Heart left ventricle (tissue), 16 donors: ENCODE measurements around the gene MATK. TPM values are rescaled to one million over a fixed set of nuclear protein-coding genes. Genes with fewer than 3 reads are reported as not detected.

Experiments
- ATAC-seq, 4 donors: fragments of 200-7000 bp; cut with Tn5 transposase; one replicate each; pipeline ENCODE4 v1.9.1; 2020 to 2022; ENCODE audit warnings: moderate library complexity in 4 of 4, mild to moderate bottlenecking in 3 of 4, moderate number of reproducible peaks in 1 of 4
- DNase-seq, 5 donors: peaks; one replicate each; pipeline ENCODE4 v3.0.0-alpha.2; 2020
- H3K27ac ChIP-seq, 12 donors: fragments of 200-600 bp; sonication (generic) in 4 of 12; one replicate each; pipeline versions ENCODE4 v1.5.0 to v1.8.0; 2016 to 2022; ENCODE audit warnings: mild to moderate bottlenecking in 2 of 12
- H3K27me3 ChIP-seq, 9 donors: fragments of 200-600 bp; sonication (generic) in 2 of 9; one replicate each; pipeline versions ENCODE4 v1.5.1 to v1.8.0; 2016 to 2022; ENCODE audit warnings: mild to moderate bottlenecking in 3 of 9
- H3K36me3 ChIP-seq, 9 donors: fragments of 200-600 bp; sonication (generic) in 2 of 9; one replicate each; pipeline versions ENCODE4 v1.5.0 to v1.8.0; 2018 to 2022; ENCODE audit warnings: mild to moderate bottlenecking in 2 of 9
- H3K4me1 ChIP-seq, 12 donors: fragments of 200-600 bp; sonication (generic) in 4 of 12; one replicate each; pipeline versions ENCODE4 v1.5.0 to v1.8.0; 2016 to 2022; ENCODE audit warnings: mild to moderate bottlenecking in 3 of 12
- H3K4me3 ChIP-seq, 12 donors: fragments of 200-600 bp; sonication (generic) in 4 of 12; one replicate each; pipeline versions ENCODE4 v1.5.0 to v1.8.0; 2017 to 2022; ENCODE audit warnings: mild to moderate bottlenecking in 9 of 12, moderate library complexity in 4 of 12
- H3K9me3 ChIP-seq, 12 donors: fragments of 200-600 bp; sonication (generic) in 4 of 12; one replicate each; pipeline versions ENCODE4 v1.5.0 to v1.8.0; 2016 to 2022; ENCODE audit warnings: mild to moderate bottlenecking in 1 of 12
- CTCF ChIP-seq, 12 donors: fragments of 200-600 bp; sonication (generic) in 4 of 12; IDR thresholded peaks; one replicate each; pipeline versions ENCODE4 v1.5.0 to v1.8.0; 2018 to 2022; ENCODE audit warnings: antibody characterized with exemption in 12 of 12, mild to moderate bottlenecking in 5 of 12
- POLR2A ChIP-seq, 2 donors: fragments of 450-650 bp; IDR thresholded peaks; one replicate each; pipeline ENCODE4 v1.6.1; 2017; ENCODE audit warnings: antibody characterized with exemption in 2 of 2, mild to moderate bottlenecking in 2 of 2, moderate library complexity in 2 of 2
- WGBS, 4 donors: extraction: QIAGEN DNeasy Blood & Tissue Kit in 2 of 4; methylation state at CpG; one replicate each; pipeline versions ENCODE4 v1.1.5 to v1.1.7; 2013 to 2018; 5-methylcytosine and 5-hydroxymethylcytosine counted together
- intact Hi-C, 10 donors: fragments of 100-400 bp; cut with DNase I; formaldehyde crosslinking; loops; one replicate each; pipeline versions ENCODE4 v1.11.1 to v1.14.2; 2022
- polyA plus RNA-seq, 2 donors: library from polyadenylated mRNA; stranded (reverse); fragments of 200-250 nt; gene quantifications; one replicate each; pipeline ENCODE4 v1.2.3, GENCODE V29; 2013
- total RNA-seq, 9 donors: library from RNA; depleted of rRNA in 2 of 9; stranded (reverse); fragments of >200 nt in 2 of 9; fragmentation: NEBNext Ultra II Directional in 3 of 9; extraction: Animal tissue kit (Norgen Biotek cat#: 25700) in 3 of 9; gene quantifications; one replicate each; pipeline versions ENCODE4 v1.1.0 to v1.2.4, GENCODE V29; 2016 to 2023
- donor health status: ischemic (EF 13 %, LVEDD 7.1; RV severe dilation, severe dysfunction).
- donor health status: healthy with polysubstance abuse.
- donor health status: DM: no; HTN: yes; CAD: no.
- donor health status: DM: no; HTN: no; CAD: no.
- donor health status: ischemic (EF 25% LVEDD 6.9; RV normal size, moderate dysfunction).
- donor health status: ischemic (EF 25% LVEDD 5.7; RV mildly dilated, moderate dysfunction).
- donor health status: healthy.
- donor health status: DM: yes; HTN: yes; CAD: no.
- donor health status: ischemic (EF 35%, LVEDD 5.7; RV mildly dilated, moderate dysfunction).
- donor health status: nonischemic (EF 11% LVEDD 7.7; RV severe dilation, severe dysfunction).
- donor health status: DM: yes; HTN: yes; CAD: no.
- donor health status: PGD.
- donor health status: ischemic (EF 29% LVEDD 5.4; RV normal size, mild dysfunction).
- donor health status: nonischemic (EF 23%, LVEDD 6.1; RV moderate dilation, normal function).

The MATK gene
- total and polyA plus RNA-seq, 11 donors: 0.20 to 8.9 (median 0.70) TPM

GRCh38 chr19:3827306-3827705 is 41.1 kb upstream of the MATK start:
- H3K9me3 ChIP-seq: no peaks in the 10 kb centered on the region
- no peaks in the 10 kb centered on the region for H3K36me3 ChIP-seq
- 84 to 97% (median 95%) methylated on average over 22 to 26 of the region's 26 CpGs for WGBS, 4 donors
- H3K27ac ChIP-seq: no peak overlapping the region
- H3K27me3 ChIP-seq: peaks cover 0 to 26% (median 7%) of the 10 kb centered on the region in 9 donors
- H3K4me1 ChIP-seq: peaks cover 0 to 2% (median 0%) of the 10 kb centered on the region in 12 donors
- H3K4me3 ChIP-seq: no peak overlapping the region
- intact Hi-C loops: loop anchor here in 3 of 10 donors (10.0 kb wide), 2 partner anchors 63 to 163 kb away; partner anchors contain the start of genes APBA3 (in 1 of the 3) and MRPL54 (in 1 of the 3)
- ATAC-seq: no peak
- TF ChIP-seq POLR2A (IDR thresholded peaks at IDR 0.05) (no peak), CTCF (IDR thresholded peaks at IDR 0.05) (no peak)
- DNase-seq: no peak

- no peak overlapping the region for H3K4me3 ChIP-seq
- H3K27me3 ChIP-seq: peaks cover 0 to 17% (median 2%) of the 10 kb centered on the region in 9 donors
- peaks cover 0 to 4% (median 0%) of the 10 kb centered on the region in 12 donors for H3K4me1 ChIP-seq
- H3K9me3 ChIP-seq: no peaks in the 10 kb centered on the region
- ATAC-seq (no peak), DNase-seq (no peak)
- no peaks in the 10 kb centered on the region for H3K36me3 ChIP-seq
- no peak for TF ChIP-seq CTCF (IDR thresholded peaks at IDR 0.05)
- TF ChIP-seq POLR2A (IDR thresholded peaks at IDR 0.05): no peak
- intact Hi-C loops: loop anchor here in 3 of 10 donors (10.0 kb wide), 2 partner anchors 61 to 161 kb away; partner anchors contain the start of genes APBA3 (in 1 of the 3) and MRPL54 (in 1 of the 3)
- 44 to 54% (median 52%) methylated on average over 12 of the region's 12 CpGs for WGBS, 4 donors
- no peak overlapping the region for H3K27ac ChIP-seq
Observed at GRCh38 chr19:3826163-3826562, 40.0 kb upstream of the MATK start.

- WGBS, 4 donors: 76 to 80% (median 78%) methylated on average over 22 to 32 of the region's 32 CpGs
- Histone ChIP-seq H3K4me3 (no peak overlapping the region), H3K4me1 (peaks cover 0 to 4% (median 0%) of the 10 kb centered on the region in 12 donors), H3K27me3 (peaks cover 0 to 10% (median 0%) of the 10 kb centered on the region in 9 donors), H3K36me3 (no peaks in the 10 kb centered on the region), H3K9me3 (no peaks in the 10 kb centered on the region), H3K27ac (no peak overlapping the region)
- ATAC-seq (peak in 1 of 4 donors; percentile 21), DNase-seq (no peak)
- TF ChIP-seq CTCF (IDR thresholded peaks at IDR 0.05): no peak
- TF ChIP-seq POLR2A (IDR thresholded peaks at IDR 0.05): no peak
- intact Hi-C loops: loop anchor here in 3 of 10 donors (10.0 kb wide), 2 partner anchors 61 to 161 kb away; partner anchors contain the start of genes APBA3 (in 1 of the 3) and MRPL54 (in 1 of the 3)
Observed at GRCh38 chr19:3825286-3825956, 39.2 kb upstream of the MATK start.

- Histone ChIP-seq H3K4me3 (no peak overlapping the region), H3K36me3 (no peaks in the 10 kb centered on the region), H3K27me3 (peaks cover 0 to 4% (median 0%) of the 10 kb centered on the region in 9 donors), H3K27ac (no peak overlapping the region), H3K4me1 (peaks cover 0 to 10% (median 4%) of the 10 kb centered on the region in 12 donors), H3K9me3 (no peaks in the 10 kb centered on the region)
- intact Hi-C loops: loop anchor here in 5 of 10 donors (5.0 to 10.0 kb wide), 5 partner anchors 36 to 159 kb away; partner anchors contain the start of genes APBA3 (in 4 of the 5), MRPL54 (in 4 of the 5) and MATK (in 1 of the 5)
- no peak for DNase-seq
- TF ChIP-seq CTCF (IDR thresholded peaks at IDR 0.05) (no peak), POLR2A (IDR thresholded peaks at IDR 0.05) (no peak)
- WGBS, 4 donors: 84 to 87% (median 86%) methylated on average over 10 of the region's 10 CpGs
- ATAC-seq: no peak
Observed at GRCh38 chr19:3823350-3823713, 37.2 kb upstream of the MATK start.
